ENCODE measurements around the gene COBL.

The COBL gene

GRCh38 chr7:51237446-51238133, 79.0 kb downstream of the COBL start:
- no peaks in the 10 kb centered on the region for H3K9me3 ChIP-seq (ENCODE audit: control insufficient read depth in 5 of 5, low read length in 5 of 5)
- no peaks in the 10 kb centered on the region for H3K36me3 ChIP-seq (ENCODE audit: control insufficient read depth in 5 of 5, insufficient read depth in 5 of 5, low read length in 5 of 5)
- no peaks in the 10 kb centered on the region for H3K4me1 ChIP-seq (ENCODE audit: control insufficient read depth in 5 of 5, insufficient read depth in 5 of 5, low read length in 5 of 5)
- H3K4me3 ChIP-seq (ENCODE audit: low read depth in 1 of 5, low read length in 5 of 5) = no peak overlapping the region
- no peak overlapping the region for H3K27ac ChIP-seq (ENCODE audit: low read depth, low read length)
- H3K9ac ChIP-seq (ENCODE audit: low read length in 5 of 5) = no peak overlapping the region
- H3K27me3 ChIP-seq (ENCODE audit: control insufficient read depth in 5 of 5, insufficient read depth in 4 of 5, low read length in 5 of 5) = no peaks in the 10 kb centered on the region

- H3K4me1 ChIP-seq (ENCODE audit: control insufficient read depth in 5 of 5, insufficient read depth in 5 of 5, low read length in 5 of 5) = no peaks in the 10 kb centered on the region
- H3K27me3 ChIP-seq (ENCODE audit: control insufficient read depth in 5 of 5, insufficient read depth in 4 of 5, low read length in 5 of 5) = peaks cover 0 to 1% (median 0%) of the 10 kb centered on the region in 5 donors
- H3K36me3 ChIP-seq (ENCODE audit: control insufficient read depth in 5 of 5, insufficient read depth in 5 of 5, low read length in 5 of 5) = no peaks in the 10 kb centered on the region
- H3K9me3 ChIP-seq (ENCODE audit: control insufficient read depth in 5 of 5, low read length in 5 of 5) = no peaks in the 10 kb centered on the region
- H3K9ac ChIP-seq (ENCODE audit: low read length in 5 of 5) = no peak overlapping the region
- H3K27ac ChIP-seq (ENCODE audit: low read depth, low read length) = no peak overlapping the region
- H3K4me3 ChIP-seq (ENCODE audit: low read depth in 1 of 5, low read length in 5 of 5) = no peak overlapping the region
These were observed 80.0 kb downstream of the COBL start for GRCh38 chr7:51236470-51237132.

GRCh38 chr7:51235593-51236313, 80.9 kb downstream of the COBL start:
- peaks cover 0 to 7% (median 0%) of the 10 kb centered on the region in 5 donors for H3K27me3 ChIP-seq (ENCODE audit: control insufficient read depth in 5 of 5, insufficient read depth in 4 of 5, low read length in 5 of 5)
- H3K4me1 ChIP-seq (ENCODE audit: control insufficient read depth in 5 of 5, insufficient read depth in 5 of 5, low read length in 5 of 5) = no peaks in the 10 kb centered on the region
- no peaks in the 10 kb centered on the region for H3K9me3 ChIP-seq (ENCODE audit: control insufficient read depth in 5 of 5, low read length in 5 of 5)
- no peak overlapping the region for H3K27ac ChIP-seq (ENCODE audit: low read depth, low read length)
- no peaks in the 10 kb centered on the region for H3K36me3 ChIP-seq (ENCODE audit: control insufficient read depth in 5 of 5, insufficient read depth in 5 of 5, low read length in 5 of 5)
- no peak overlapping the region for H3K4me3 ChIP-seq (ENCODE audit: low read depth in 1 of 5, low read length in 5 of 5)
- H3K9ac ChIP-seq (ENCODE audit: low read length in 5 of 5) = no peak overlapping the region

DNA sequence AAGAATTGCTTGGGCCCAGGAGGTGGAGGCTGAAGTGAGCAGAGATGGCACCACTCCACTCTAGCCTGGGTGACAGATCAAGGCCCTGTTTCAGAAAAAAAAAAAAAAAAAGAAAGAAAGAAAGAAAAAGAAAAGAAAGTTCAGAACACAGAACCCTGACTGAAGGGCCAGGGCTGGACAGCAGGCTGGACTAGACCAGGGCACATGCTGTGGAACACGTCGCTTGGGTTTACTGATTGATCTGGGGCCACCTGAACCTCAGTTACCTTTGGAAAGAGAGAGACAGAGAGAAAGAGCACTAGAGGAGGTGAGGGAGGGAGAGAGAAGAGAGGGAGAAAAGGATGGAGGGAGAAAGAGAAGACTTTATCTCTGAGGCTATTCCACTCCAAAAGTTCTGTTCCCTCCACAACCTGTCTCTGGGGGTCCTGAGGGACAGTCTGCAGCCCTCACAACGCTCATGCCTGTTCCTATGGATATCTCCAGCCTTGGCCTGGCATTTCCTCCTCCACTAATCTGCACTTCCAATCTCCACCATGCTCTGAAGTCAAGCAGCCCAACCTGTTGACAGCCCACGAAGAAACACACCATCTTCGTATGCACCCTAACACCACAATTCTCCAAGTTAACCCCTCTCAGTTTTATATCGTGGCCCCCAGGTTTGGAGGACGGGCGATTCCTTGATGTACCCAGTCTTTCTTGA, 81.8 kb downstream of the COBL start:
- H3K4me3 ChIP-seq (ENCODE audit: low read depth in 1 of 5, low read length in 5 of 5) = no peak overlapping the region
- H3K36me3 ChIP-seq (ENCODE audit: control insufficient read depth in 5 of 5, insufficient read depth in 5 of 5, low read length in 5 of 5) = no peaks in the 10 kb centered on the region
- H3K27ac ChIP-seq (ENCODE audit: low read depth, low read length) = no peak overlapping the region
- no peaks in the 10 kb centered on the region for H3K4me1 ChIP-seq (ENCODE audit: control insufficient read depth in 5 of 5, insufficient read depth in 5 of 5, low read length in 5 of 5)
- peaks cover 0 to 13% (median 2%) of the 10 kb centered on the region in 5 donors for H3K27me3 ChIP-seq (ENCODE audit: control insufficient read depth in 5 of 5, insufficient read depth in 4 of 5, low read length in 5 of 5)
- no peak overlapping the region for H3K9ac ChIP-seq (ENCODE audit: low read length in 5 of 5)
- H3K9me3 ChIP-seq (ENCODE audit: control insufficient read depth in 5 of 5, low read length in 5 of 5) = no peaks in the 10 kb centered on the region

DNA sequence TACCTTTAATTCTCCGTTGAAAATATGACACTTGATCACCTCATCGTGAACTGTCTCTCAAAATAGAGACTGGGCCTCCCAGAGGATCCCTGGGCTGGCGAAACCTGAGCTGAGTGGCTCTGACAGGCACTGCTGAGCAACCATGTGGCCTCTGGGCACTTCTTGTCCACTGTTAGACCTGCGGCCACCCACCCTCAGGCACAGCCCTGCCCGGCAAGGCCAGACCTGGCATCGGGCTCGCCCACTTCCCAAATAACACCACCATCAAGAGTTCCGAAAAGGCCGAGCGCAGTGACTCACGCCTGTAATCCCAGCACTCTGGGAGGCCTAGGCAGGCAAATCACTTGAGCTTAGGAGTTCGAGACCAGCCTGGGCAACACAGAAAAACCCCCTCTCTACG, 82.5 kb downstream of the COBL start:
- H3K9ac ChIP-seq (ENCODE audit: low read length in 5 of 5) = no peak overlapping the region
- no peaks in the 10 kb centered on the region for H3K36me3 ChIP-seq (ENCODE audit: control insufficient read depth in 5 of 5, insufficient read depth in 5 of 5, low read length in 5 of 5)
- H3K4me1 ChIP-seq (ENCODE audit: control insufficient read depth in 5 of 5, insufficient read depth in 5 of 5, low read length in 5 of 5) = no peaks in the 10 kb centered on the region
- H3K27ac ChIP-seq (ENCODE audit: low read depth, low read length) = no peak overlapping the region
- no peaks in the 10 kb centered on the region for H3K9me3 ChIP-seq (ENCODE audit: control insufficient read depth in 5 of 5, low read length in 5 of 5)
- peaks cover 0 to 15% (median 2%) of the 10 kb centered on the region in 5 donors for H3K27me3 ChIP-seq (ENCODE audit: control insufficient read depth in 5 of 5, insufficient read depth in 4 of 5, low read length in 5 of 5)
- H3K4me3 ChIP-seq (ENCODE audit: low read depth in 1 of 5, low read length in 5 of 5) = no peak overlapping the region

- Histone ChIP-seq H3K36me3 (ENCODE audit: control insufficient read depth in 5 of 5, insufficient read depth in 5 of 5, low read length in 5 of 5) (no peaks in the 10 kb centered on the region), H3K27me3 (ENCODE audit: control insufficient read depth in 5 of 5, insufficient read depth in 4 of 5, low read length in 5 of 5) (peaks cover 0 to 15% (median 2%) of the 10 kb centered on the region in 5 donors), H3K27ac (ENCODE audit: low read depth, low read length) (no peak overlapping the region), H3K9ac (ENCODE audit: low read length in 5 of 5) (no peak overlapping the region), H3K9me3 (ENCODE audit: control insufficient read depth in 5 of 5, low read length in 5 of 5) (no peaks in the 10 kb centered on the region), H3K4me1 (ENCODE audit: control insufficient read depth in 5 of 5, insufficient read depth in 5 of 5, low read length in 5 of 5) (no peaks in the 10 kb centered on the region), H3K4me3 (ENCODE audit: low read depth in 1 of 5, low read length in 5 of 5) (no peak overlapping the region)
These were observed 83.2 kb downstream of the COBL start for GRCh38 chr7:51233374-51233773.

- Histone ChIP-seq H3K9me3 (ENCODE audit: control insufficient read depth in 5 of 5, low read length in 5 of 5) (no peaks in the 10 kb centered on the region), H3K27me3 (ENCODE audit: control insufficient read depth in 5 of 5, insufficient read depth in 4 of 5, low read length in 5 of 5) (peaks cover 0 to 15% (median 2%) of the 10 kb centered on the region in 5 donors), H3K4me3 (ENCODE audit: low read depth in 1 of 5, low read length in 5 of 5) (no peak overlapping the region), H3K27ac (ENCODE audit: low read depth, low read length) (no peak overlapping the region), H3K9ac (ENCODE audit: low read length in 5 of 5) (no peak overlapping the region), H3K4me1 (ENCODE audit: control insufficient read depth in 5 of 5, insufficient read depth in 5 of 5, low read length in 5 of 5) (no peaks in the 10 kb centered on the region), H3K36me3 (ENCODE audit: control insufficient read depth in 5 of 5, insufficient read depth in 5 of 5, low read length in 5 of 5) (no peaks in the 10 kb centered on the region)
These were observed 85.9 kb downstream of the COBL start for GRCh38 chr7:51230723-51231122.

DNA sequence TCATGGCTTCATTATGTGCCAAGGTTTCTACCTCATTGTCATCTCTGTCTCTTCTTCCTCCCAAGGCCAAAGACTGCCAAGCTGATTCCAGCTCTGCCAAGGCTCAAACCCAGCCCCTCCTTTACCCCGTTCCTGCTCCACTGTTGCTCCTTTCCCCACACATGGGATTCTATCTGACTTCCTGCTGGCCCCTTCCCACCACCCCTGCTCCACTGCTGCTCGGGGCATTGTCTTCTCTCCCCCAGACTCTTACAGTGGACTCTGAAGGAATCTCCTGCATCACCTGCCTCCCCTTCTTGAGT, 86.3 kb downstream of the COBL start:
- Histone ChIP-seq H3K4me1 (ENCODE audit: control insufficient read depth in 5 of 5, insufficient read depth in 5 of 5, low read length in 5 of 5) (no peaks in the 10 kb centered on the region), H3K9ac (ENCODE audit: low read length in 5 of 5) (no peak overlapping the region), H3K27ac (ENCODE audit: low read depth, low read length) (no peak overlapping the region), H3K36me3 (ENCODE audit: control insufficient read depth in 5 of 5, insufficient read depth in 5 of 5, low read length in 5 of 5) (no peaks in the 10 kb centered on the region), H3K4me3 (ENCODE audit: low read depth in 1 of 5, low read length in 5 of 5) (no peak overlapping the region), H3K27me3 (ENCODE audit: control insufficient read depth in 5 of 5, insufficient read depth in 4 of 5, low read length in 5 of 5) (peaks cover 0 to 15% (median 2%) of the 10 kb centered on the region in 5 donors), H3K9me3 (ENCODE audit: control insufficient read depth in 5 of 5, low read length in 5 of 5) (no peaks in the 10 kb centered on the region)

DNA sequence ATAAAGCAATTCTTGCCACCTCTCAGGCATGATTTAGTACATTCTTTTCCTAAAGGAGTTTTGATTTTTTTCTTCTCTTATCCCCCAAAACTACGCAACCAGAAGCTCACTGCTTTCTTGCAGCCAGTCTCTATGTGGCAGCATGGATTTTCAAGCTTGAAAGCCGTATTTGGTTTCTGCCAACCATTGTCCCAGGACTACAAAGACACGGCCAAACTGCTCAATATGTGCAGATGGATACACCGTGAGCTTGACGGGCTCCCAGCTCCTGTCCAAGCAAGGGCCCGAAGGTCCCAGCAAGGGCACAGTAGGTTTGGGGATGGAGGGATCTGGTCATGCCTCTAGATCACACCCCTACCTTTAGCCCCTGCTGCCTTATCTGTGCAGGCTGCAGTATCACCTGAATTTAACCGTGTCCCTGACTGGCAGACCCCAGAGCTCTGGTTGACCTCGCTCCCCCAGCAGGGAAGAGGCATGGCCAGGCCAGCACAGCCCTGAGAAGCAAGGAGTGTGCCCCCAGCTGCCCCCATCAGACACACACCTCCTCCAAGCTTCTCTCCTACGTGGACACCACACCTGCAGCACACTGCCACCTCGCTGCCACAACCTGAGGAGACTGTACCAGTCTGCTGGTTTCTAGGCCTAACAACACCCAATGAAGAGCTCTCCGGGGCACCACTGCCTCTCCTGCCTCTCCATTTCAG, 86.8 kb downstream of the COBL start:
- no peak overlapping the region for H3K9ac ChIP-seq (ENCODE audit: low read length in 5 of 5)
- no peak overlapping the region for H3K27ac ChIP-seq (ENCODE audit: low read depth, low read length)
- H3K4me1 ChIP-seq (ENCODE audit: control insufficient read depth in 5 of 5, insufficient read depth in 5 of 5, low read length in 5 of 5) = no peaks in the 10 kb centered on the region
- no peak overlapping the region for H3K4me3 ChIP-seq (ENCODE audit: low read depth in 1 of 5, low read length in 5 of 5)
- H3K9me3 ChIP-seq (ENCODE audit: control insufficient read depth in 5 of 5, low read length in 5 of 5) = no peaks in the 10 kb centered on the region
- H3K27me3 ChIP-seq (ENCODE audit: control insufficient read depth in 5 of 5, insufficient read depth in 4 of 5, low read length in 5 of 5) = peaks cover 0 to 15% (median 2%) of the 10 kb centered on the region in 5 donors
- no peaks in the 10 kb centered on the region for H3K36me3 ChIP-seq (ENCODE audit: control insufficient read depth in 5 of 5, insufficient read depth in 5 of 5, low read length in 5 of 5)

All from subcutaneous abdominal adipose tissue (tissue), 5 donors.